OCI-LY7 (cell line): ENCODE measurements around the gene DRD4. TPM values are rescaled to one million over a fixed set of nuclear protein-coding genes. Genes with fewer than 3 reads are reported as not detected.

ENCODE experiments used
- BruUV-seq: library from RNA; stranded (reverse); fragments of 400-500 nt; replicated peaks from 2 replicates; lab custom pipeline; 2021; lab: Mats Ljungman, UMichigan
- CTCF ChIA-PET: fragments of 300-600 bp; sonication (Branson Sonifier 250); formaldehyde crosslinking; loops from one replicate; lab custom pipeline; 2022; ENCODE audit warnings: antibody characterized with exemption; ENCODE audit not compliant: unreplicated experiment; lab: Charles Lee
- POLR2A ChIA-PET: fragments of 300-600 bp; sonication (Branson Sonifier 250); formaldehyde crosslinking; loops from one replicate; lab custom pipeline; 2022; ENCODE audit warnings: antibody characterized with exemption; lab: Charles Lee
- DNase-seq: peaks from one replicate; pipeline ENCODE4 v3.0.0-alpha.2; 2015; ENCODE audit warnings: low spot score
- H2AFZ ChIP-seq: fragments of 200-600 bp; sonication (generic), shearing (Covaris generic); 2 replicates; pipeline ENCODE4 v1.6.1; 2014; ENCODE audit warnings: mild to moderate bottlenecking, antibody characterized with exemption, low read length, moderate library complexity
- H3K27ac ChIP-seq: fragments of 200-600 bp; sonication (generic); 2 replicates; pipeline ENCODE4 v1.5.1; 2014; ENCODE audit warnings: mixed run types, low read depth, mild to moderate bottlenecking, moderate library complexity, low read length, inconsistent platforms; ENCODE audit not compliant: poor library complexity, severe bottlenecking
- H3K36me3 ChIP-seq: fragments of 200-600 bp; sonication (generic); 2 replicates; pipeline ENCODE4 v1.6.1; 2014; ENCODE audit warnings: mild to moderate bottlenecking, antibody characterized with exemption, low read length, moderate library complexity, mixed read lengths; ENCODE audit not compliant: insufficient read depth
- H3K4me1 ChIP-seq: fragments of 200-600 bp; sonication (generic); 2 replicates; pipeline ENCODE4 v1.5.1; 2014; ENCODE audit warnings: mild to moderate bottlenecking, low read length; ENCODE audit not compliant: insufficient read depth, poor library complexity, severe bottlenecking
- H3K4me2 ChIP-seq: fragments of 200-600 bp; sonication (generic); 2 replicates; pipeline ENCODE4 v1.6.1; 2014; ENCODE audit warnings: mild to moderate bottlenecking, low read length
- H3K4me3 ChIP-seq: fragments of 200-600 bp; sonication (generic); 2 replicates; pipeline ENCODE4 v1.5.1; 2014; ENCODE audit warnings: mild to moderate bottlenecking, low read depth, low read length; ENCODE audit not compliant: poor library complexity, severe bottlenecking
- H3K79me2 ChIP-seq: fragments of 200-600 bp; sonication (generic); 2 replicates; pipeline ENCODE4 v1.6.1; 2016; ENCODE audit warnings: low read depth, mild to moderate bottlenecking, low read length, moderate library complexity, mixed read lengths; ENCODE audit not compliant: insufficient read depth
- H3K9me2 ChIP-seq: fragments of 200-600 bp; sonication (generic); 2 replicates; pipeline ENCODE4 v1.6.1; 2016; ENCODE audit warnings: mild to moderate bottlenecking, low read length, mixed read lengths; ENCODE audit not compliant: insufficient read depth
- H3K9me3 ChIP-seq: fragments of 200-600 bp; sonication (generic); 2 replicates; pipeline ENCODE4 v1.6.1; 2014; ENCODE audit warnings: mild to moderate bottlenecking, mixed run types, low read length, mixed read lengths
- H4K20me1 ChIP-seq: fragments of 200-600 bp; sonication (generic); 2 replicates; pipeline ENCODE4 v1.6.1; 2014; ENCODE audit warnings: mild to moderate bottlenecking, antibody characterized with exemption, low read length, moderate library complexity, mixed read lengths; ENCODE audit not compliant: insufficient read depth
- CTCF ChIP-seq: fragments of 200-600 bp; sonication (generic); conservative IDR thresholded peaks from 2 replicates; pipeline ENCODE4 v1.5.1; 2014; ENCODE audit warnings: mild to moderate bottlenecking, antibody characterized with exemption, low read length, moderate library complexity, mixed read lengths
- EZH2phosphoT487 ChIP-seq: fragments of 200-600 bp; sonication (generic); IDR thresholded peaks from 2 replicates; pipeline ENCODE4 v1.6.1; 2018; ENCODE audit warnings: low read depth, borderline replicate concordance, mild to moderate bottlenecking, mixed run types, antibody characterized with exemption, low read length, moderate library complexity, mixed read lengths
- intact Hi-C: fragments of 100-400 bp; cut with micrococcal nuclease; formaldehyde crosslinking; loops from one replicate; pipeline ENCODE4 v1.10.0; 2022; ENCODE audit not compliant: unreplicated experiment
- total RNA-seq, 2 experiments: library from RNA; depleted of rRNA in 1 of 2; stranded (reverse); fragments of >200 nt in 1 of 2; shearing (Covaris generic) in 1 of 2; gene quantifications; 2 replicates each; pipeline ENCODE4 v1.2.3, GENCODE V29; 2014 to 2022

DRD4 gene
- total RNA-seq, 2 experiments from 2014 or later = 0.16 to 3.1 TPM

- Histone ChIP-seq H3K4me2 (peak within 1 kb of the TSS; percentile 70), H3K4me1 (peaks cover 19% of the 10 kb centered on the region), H3K4me3 (peak within 1 kb of the TSS; percentile 65), H2AFZ (no peak within 1 kb of the TSS; the same call in 1 of the 2 replicates), H3K9me2 (no peaks in the 10 kb centered on the region), H3K36me3 (peaks cover 27% of the 10 kb centered on the region), H3K79me2 (no peaks in the 10 kb centered on the region), H4K20me1 (0 out of 2 replicates have a peak, but pooled peaks cover 3% of the 10 kb centered on the region), H3K9me3 (no peaks in the 10 kb centered on the region), H3K27ac (peak within 1 kb of the TSS; percentile 59)
- peak; percentile 91 for DNase-seq
- intact Hi-C loops = loop anchor here (5.0 kb wide), 1 partner anchor 38 kb away; the partner anchor contains the start of gene PHRF1
- BruUV-seq = no TSS peak
- ChIA-PET CTCF (no interaction called here), POLR2A (interaction anchor here (0.6 kb wide), 2 partner anchors 150 to 835 kb away, joined by 3 to 4 read pairs; no protein-coding TSS in a partner anchor)
- TF ChIP-seq EZH2phosphoT487 = no peak
- no peak for TF ChIP-seq CTCF
Measured at GRCh38 chr11:615504-616319, 21.4 kb upstream of the DRD4 start, which contains the start of gene IRF7. TSS of gene IRF7 (minus strand) at chr11:615950. CDS start at chr11:615364, 586 bp downstream.

DNA sequence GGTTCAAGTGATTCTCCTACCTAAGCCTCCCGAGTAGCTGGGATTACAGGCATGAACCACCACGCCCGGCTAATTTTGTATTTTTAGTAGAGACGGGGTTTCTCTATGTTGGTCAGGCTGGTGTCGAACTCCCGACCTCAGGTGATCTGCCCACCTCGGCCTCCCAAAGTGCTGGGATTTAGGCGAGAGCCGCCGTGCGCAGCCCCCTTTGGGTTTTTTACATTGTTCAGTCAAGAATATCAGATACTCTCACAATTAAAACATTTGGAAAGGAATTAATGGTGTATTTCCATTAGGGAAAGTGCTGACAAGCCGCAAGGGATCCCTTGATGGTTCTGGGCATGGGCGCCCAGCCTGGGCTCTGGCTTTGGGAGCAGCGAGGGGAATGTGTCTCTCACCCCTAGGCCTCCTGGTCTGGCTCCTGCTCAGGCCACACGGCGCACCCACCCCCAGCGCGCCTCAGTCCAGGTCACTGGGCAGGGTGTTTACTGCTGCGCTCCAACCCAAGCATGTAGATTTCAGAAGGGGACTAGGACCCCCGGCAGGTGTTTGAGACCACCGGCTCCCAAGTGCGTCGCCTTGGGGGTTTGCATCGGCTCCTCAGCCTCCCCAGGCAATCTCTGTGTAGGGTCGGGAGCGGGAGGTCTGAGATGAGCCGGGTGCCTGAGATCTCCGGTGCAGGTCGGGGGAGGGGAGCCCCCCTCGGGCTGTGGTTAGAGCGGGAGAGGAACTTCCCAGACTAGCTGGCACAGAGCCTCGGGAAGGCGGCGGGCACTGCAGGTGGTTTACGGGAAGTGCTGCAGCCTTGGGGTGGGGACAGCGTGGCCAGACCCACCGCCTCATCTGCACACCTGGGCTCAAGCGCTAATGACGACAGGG, 20.5 kb upstream of the DRD4 start:
- peak overlapping the region; percentile 70 for H3K4me2 ChIP-seq
- H3K27ac ChIP-seq = peak overlapping the region; percentile 59
- DNase-seq = no peak
- ChIA-PET POLR2A (no interaction called here), CTCF (interaction anchor here (0.6 kb wide), 1 partner anchor 8 kb away, joined by 4 read pairs; no protein-coding TSS in a partner anchor)
- no TSS peak for BruUV-seq
- H3K36me3 ChIP-seq = peaks cover 18% of the 10 kb centered on the region; the same call in 1 of the 2 replicates
- intact Hi-C loops = loop anchor here (5.0 kb wide), 1 partner anchor 39 kb away; the partner anchor contains the start of gene PHRF1
- no peak overlapping the region; the same call in 1 of the 2 replicates for H2AFZ ChIP-seq
- H3K4me1 ChIP-seq = peaks cover 19% of the 10 kb centered on the region
- H4K20me1 ChIP-seq = 0 out of 2 replicates have a peak, but pooled peaks cover 3% of the 10 kb centered on the region
- H3K4me3 ChIP-seq = peak overlapping the region; percentile 65
- H3K79me2 ChIP-seq = no peaks in the 10 kb centered on the region
- TF ChIP-seq CTCF (no peak), EZH2phosphoT487 (no peak)
- no peaks in the 10 kb centered on the region for H3K9me3 ChIP-seq
- no peaks in the 10 kb centered on the region for H3K9me2 ChIP-seq
